SK-N-MC (cell line): ENCODE measurements around the gene GABBR2.

Source experiments
- EZH2 ChIP-seq: fragments of 200-600 bp; sonication (generic); IDR thresholded peaks from one replicate; pipeline ENCODE4 v1.6.1; 2017; ENCODE audit warnings: antibody characterized with exemption
- POLR2AphosphoS5 ChIP-seq: IDR thresholded peaks from 2 replicates; pipeline ENCODE4 v1.6.1; 2012; ENCODE audit warnings: mild to moderate bottlenecking, low read depth, low read length, borderline replicate concordance

DNA sequence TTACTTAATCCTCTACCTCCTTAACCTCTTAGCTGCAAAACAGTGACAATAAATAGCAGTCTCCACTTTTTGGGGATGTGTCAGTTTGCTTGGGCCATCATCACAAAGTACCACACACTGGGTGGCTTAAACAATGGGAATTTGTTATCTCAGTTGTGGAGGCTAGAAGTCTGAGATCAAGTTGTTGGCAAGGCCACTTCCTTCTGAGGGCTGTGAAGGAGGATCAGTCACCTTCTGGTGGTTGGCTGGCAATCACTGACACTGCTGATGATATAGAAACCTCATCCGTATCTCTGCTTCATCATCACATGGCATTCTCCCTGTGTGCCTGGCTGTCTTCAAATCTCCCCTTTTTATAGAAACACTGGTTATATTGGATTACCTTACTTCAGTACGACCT, 266.2 kb downstream of the GABBR2 start:
- no peak for TF ChIP-seq POLR2AphosphoS5
- TF ChIP-seq EZH2 = no peak
